HCT116 (cell line): Measurements from ENCODE around the gene PAQR7. TPM values are rescaled to one million over a fixed set of nuclear protein-coding genes. Genes with fewer than 3 reads are reported as not detected.
"Not testable (repeated sequence)": the region's sequence is repeated elsewhere in the genome, so short reads cannot be mapped to it uniquely, and the experiment has no call there.

Experiments
- ATAC-seq: fragments of 200-7000 bp; cut with Tn5 transposase; 2 replicates; pipeline ENCODE4 v1.9.1; 2020; ENCODE audit warnings: mild to moderate bottlenecking, moderate library complexity
- BruUV-seq: library from RNA; stranded (reverse); fragments of 400-500 nt; replicated peaks from 2 replicates; lab custom pipeline; 2021; lab: Mats Ljungman, UMichigan
- CTCF ChIA-PET: fragments of 300-600 bp; sonication (Branson Sonifier 250); formaldehyde crosslinking; loops from one replicate; lab custom pipeline; 2021; ENCODE audit warnings: antibody characterized with exemption; lab: Charles Lee
- POLR2A ChIA-PET: fragments of 300-600, 350-600 bp; sonication (Branson Sonifier 250); formaldehyde crosslinking; loops from one replicate; lab custom pipeline; 2021; ENCODE audit warnings: antibody characterized with exemption; lab: Charles Lee
- RAD21 ChIA-PET, 2 experiments: fragments of 300-600 bp; sonication (Branson Sonifier 250); formaldehyde crosslinking; loops; one replicate each; lab custom pipeline; 2023; ENCODE audit warnings: low total read pairs in 2 of 2; ENCODE audit not compliant: uncharacterized antibody in 2 of 2, unreplicated experiment in 2 of 2, low non-redundant PET in 1 of 2; lab: Charles Lee
- DNase-seq: peaks from one replicate; pipeline ENCODE4 v3.0.0-alpha.2; 2010; ENCODE audit warnings: low read depth, low spot score
- H2AFZ ChIP-seq: fragments of 200-600 bp; shearing (Covaris generic), sonication (generic); 2 replicates; pipeline ENCODE4 v1.6.1; 2017; ENCODE audit warnings: low read depth, mixed run types, mixed read lengths, antibody characterized with exemption, low read length; ENCODE audit not compliant: poor library complexity, severe bottlenecking
- H3K27ac ChIP-seq: 2 replicates; pipeline ENCODE4 v1.5.1; 2012; ENCODE audit warnings: low read depth, low read length
- H3K27me3 ChIP-seq: fragments of 200-600 bp; sonication (generic); 2 replicates; pipeline ENCODE4 v1.6.1; 2016; ENCODE audit warnings: mixed run types, low read length, mixed read lengths; ENCODE audit not compliant: insufficient read depth
- H3K36me3 ChIP-seq, 2 experiments: fragments of 200-500 bp in 1 of 2; fragments of 200-600 bp in 1 of 2; sonication (Bioruptor generic) in 1 of 2; sonication (generic) in 1 of 2; 2 replicates each; pipeline versions ENCODE4 v1.5.1 to v1.6.1; 2014 to 2016; ENCODE audit warnings: low read length in 2 of 2, inconsistent platforms in 1 of 2, mixed read lengths in 1 of 2, mixed run types in 1 of 2; ENCODE audit not compliant: insufficient read depth in 2 of 2, control insufficient read depth in 1 of 2
- H3K4me1 ChIP-seq, 2 experiments: fragments of 200-600 bp in 1 of 2; sonication (generic) in 1 of 2; 2 replicates each; pipeline versions ENCODE4 v1.5.1 to v1.6.1; 2012 to 2017; ENCODE audit warnings: low read length in 2 of 2, inconsistent platforms in 1 of 2, mild to moderate bottlenecking in 1 of 2, mixed read lengths in 1 of 2, mixed run types in 1 of 2, moderate library complexity in 1 of 2; ENCODE audit not compliant: insufficient read depth in 2 of 2, control insufficient read depth in 1 of 2
- H3K4me2 ChIP-seq: fragments of 200-600 bp; sonication (generic); 2 replicates; pipeline ENCODE4 v1.6.1; 2017; ENCODE audit warnings: mixed run types, low read length, mixed read lengths
- H3K4me3 ChIP-seq, 2 experiments: fragments of 200-600 bp in 1 of 2; sonication (generic) in 1 of 2; replicated peaks in 1 of 2; 2 replicates each; pipeline ENCODE4 v1.5.1; 2011 to 2016; ENCODE audit warnings: low read length in 2 of 2, control low read depth in 1 of 2, low read depth in 1 of 2, mild to moderate bottlenecking in 1 of 2, mixed read lengths in 1 of 2, mixed run types in 1 of 2
- H3K79me2 ChIP-seq: fragments of 200-600 bp; sonication (generic); 2 replicates; pipeline ENCODE4 v1.6.1; 2017; ENCODE audit warnings: mild to moderate bottlenecking, mixed run types, low read length, moderate library complexity, mixed read lengths; ENCODE audit not compliant: insufficient read depth
- H3K9ac ChIP-seq: fragments of 200-600 bp; sonication (generic); 2 replicates; pipeline ENCODE4 v1.6.1; 2016; ENCODE audit warnings: low read length, mixed read lengths
- H3K9me2 ChIP-seq: fragments of 200-600 bp; sonication (generic), shearing (Covaris generic); 2 replicates; pipeline ENCODE4 v1.6.1; 2017; ENCODE audit warnings: mixed run types, mild to moderate bottlenecking, moderate library complexity; ENCODE audit not compliant: insufficient read depth
- H3K9me3 ChIP-seq, 2 experiments: fragments of 200-500 bp in 1 of 2; fragments of 200-600 bp in 1 of 2; sonication (Bioruptor generic) in 1 of 2; sonication (generic) in 1 of 2; 2 replicates each; pipeline ENCODE4 v1.6.1; 2014 to 2017; ENCODE audit warnings: low read length in 2 of 2, mixed read lengths in 2 of 2, inconsistent platforms in 1 of 2, low read depth in 1 of 2, mild to moderate bottlenecking in 1 of 2, mixed run types in 1 of 2, moderate library complexity in 1 of 2; ENCODE audit not compliant: control insufficient read depth in 1 of 2, insufficient read depth in 1 of 2
- H4K20me1 ChIP-seq: fragments of 200-600 bp; sonication (generic), shearing (Covaris generic); 2 replicates; pipeline ENCODE4 v1.6.1; 2017; ENCODE audit warnings: mixed run types, mild to moderate bottlenecking, moderate library complexity; ENCODE audit not compliant: insufficient read depth
- ELF1 ChIP-seq: IDR thresholded peaks from 2 replicates; pipeline ENCODE4 v1.6.1; 2012; ENCODE audit warnings: low read depth, borderline replicate concordance
- EZH2 ChIP-seq: fragments of 200-600 bp; sonication (generic); IDR thresholded peaks from 2 replicates; pipeline ENCODE4 v1.6.1; 2017; ENCODE audit warnings: antibody characterized with exemption, mixed run types
- FOSL1 ChIP-seq: IDR thresholded peaks from 2 replicates; pipeline ENCODE4 v1.6.1; 2012; ENCODE audit warnings: low read depth
- JUND ChIP-seq: IDR thresholded peaks from 2 replicates; pipeline ENCODE4 v1.6.1; 2012
- POLR2AphosphoS5 ChIP-seq: IDR thresholded peaks from 2 replicates; pipeline ENCODE4 v1.6.1; 2011; ENCODE audit warnings: mild to moderate bottlenecking, low read depth, low read length, moderate library complexity
- RAD21 ChIP-seq: IDR thresholded peaks from 2 replicates; pipeline ENCODE4 v1.6.1; 2012; ENCODE audit warnings: low read depth, mild to moderate bottlenecking
- SP1 ChIP-seq: IDR thresholded peaks from 2 replicates; pipeline ENCODE4 v1.6.1; 2012; ENCODE audit warnings: low read depth
- SRF ChIP-seq: IDR thresholded peaks from 2 replicates; pipeline ENCODE4 v1.6.1; 2012; ENCODE audit warnings: low read depth
- TCF7L2 ChIP-seq: IDR thresholded peaks from 2 replicates; pipeline ENCODE4 v1.7.0; 2011; ENCODE audit warnings: borderline replicate concordance, inconsistent platforms; ENCODE audit not compliant: insufficient read depth, insufficient read length; ENCODE audit errors: extremely low read depth
- YY1 ChIP-seq: IDR thresholded peaks from 2 replicates; pipeline ENCODE4 v1.6.1; 2011; ENCODE audit warnings: low read length, low read depth, moderate library complexity, mild to moderate bottlenecking; ENCODE audit not compliant: insufficient replicate concordance; ENCODE audit errors: extremely low read depth
- intact Hi-C: fragments of 100-400 bp; cut with micrococcal nuclease; formaldehyde crosslinking; loops from 2 replicates; pipeline ENCODE4 v1.10.0; 2022
- total RNA-seq: library from RNA; stranded (reverse); gene quantifications from one replicate; pipeline ENCODE4 v1.2.1, GENCODE V29; 2021; ENCODE audit not compliant: unreplicated experiment
- TF ChIP-seq, protein P1 (sequence below): IDR thresholded peaks from 2 replicates; pipeline ENCODE4 v1.6.1; 2011; ENCODE audit warnings: mild to moderate bottlenecking, low read length, moderate library complexity; ENCODE audit not compliant: insufficient replicate concordance; ENCODE audit errors: extremely low read depth
- TF ChIP-seq, protein P2 (sequence below): IDR thresholded peaks from 2 replicates; pipeline ENCODE4 v1.6.1; 2012; ENCODE audit warnings: low read depth

The PAQR7 gene
- total RNA-seq, 1 experiment from 2014 or later, result 13.1 TPM

DNA sequence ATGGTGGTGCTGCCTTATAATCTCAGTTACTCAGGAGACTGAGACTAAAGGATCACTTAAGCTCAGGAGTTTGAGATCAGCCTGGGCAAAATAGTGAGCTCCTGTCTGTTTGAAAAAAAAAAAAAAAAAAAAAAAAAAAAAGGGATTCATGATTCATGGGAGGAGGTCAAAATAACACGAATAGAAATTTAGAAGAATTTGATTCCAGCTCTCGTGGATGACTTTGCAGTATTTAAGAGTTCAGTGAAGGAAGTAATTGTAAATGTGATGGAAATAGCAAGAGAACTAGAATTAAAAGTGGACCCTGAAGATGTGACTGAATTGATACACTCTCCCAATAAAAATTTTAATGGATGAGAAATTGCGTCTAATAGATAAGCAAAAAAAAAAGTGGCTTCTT is 32.0 kb downstream of the PAQR7 start:
- POLR2A ChIA-PET, result no interaction called here
- no TSS peak for BruUV-seq

DNA sequence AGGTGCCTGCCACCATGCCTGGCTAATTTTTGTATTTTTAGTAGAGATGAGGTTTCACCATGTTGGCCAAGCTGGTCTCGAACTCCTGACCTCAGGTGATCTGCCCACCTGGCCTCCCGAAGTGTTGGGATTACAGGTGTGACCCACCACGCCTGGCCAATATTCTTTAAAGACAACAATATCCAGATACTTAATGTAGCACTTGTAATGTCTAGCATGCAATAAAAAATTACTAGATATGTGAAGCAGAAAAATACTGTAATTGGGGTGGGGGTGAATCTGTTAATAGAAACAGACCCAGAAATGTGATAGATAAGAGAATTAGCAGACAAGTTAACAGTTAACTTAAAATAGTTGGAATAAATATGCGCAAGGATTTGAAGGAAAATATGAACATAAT is 35.7 kb downstream of the PAQR7 start:
- H3K4me3 ChIP-seq, DNase-seq, H3K27ac ChIP-seq, H3K27me3 ChIP-seq, ATAC-seq, H3K9me3 ChIP-seq, RAD21 ChIA-PET, BruUV-seq, POLR2A ChIA-PET, H3K9me2 ChIP-seq, H3K4me2 ChIP-seq, intact Hi-C loops, H3K4me1 ChIP-seq, H4K20me1 ChIP-seq, H3K9ac ChIP-seq, H2AFZ ChIP-seq: not testable (repeated sequence)
- CTCF ChIA-PET, result interaction anchor here (0.6 kb wide), 1 partner anchor 56 kb away, joined by 3 read pairs; no protein-coding TSS in a partner anchor
- H3K36me3 ChIP-seq, result peaks cover 0 to 14% of the 10 kb centered on the region in 2 experiments; a peak in 1 of 4 replicates
- peaks cover 92% of the 10 kb centered on the region for H3K79me2 ChIP-seq

More for the DNA sequence above, 32.0 kb downstream of the PAQR7 start:
- Histone ChIP-seq H2AFZ (no peak overlapping the region), H3K79me2 (peaks cover 96% of the 10 kb centered on the region), H3K36me3 (no peaks in the 10 kb centered on the region; a peak in 1 of 4 replicates), H3K9ac (no peak overlapping the region), H3K4me1 (no peaks in the 10 kb centered on the region; a peak in 1 of 4 replicates), H3K4me2 (no peak overlapping the region), H3K9me3 (no peaks in the 10 kb centered on the region), H3K27me3 (no peaks in the 10 kb centered on the region), H3K9me2 (no peaks in the 10 kb centered on the region), H3K27ac (no peak overlapping the region), H4K20me1 (no peaks in the 10 kb centered on the region), H3K4me3 (no peak overlapping the region)
- TF ChIP-seq RAD21 (no peak), SRF (no peak), TCF7L2 (no peak), ELF1 (no peak), SP1 (no peak), JUND (no peak), FOSL1 (no peak), YY1 (no peak), EZH2 (no peak), POLR2AphosphoS5 (no peak)
- TF ChIP-seq, protein P1, sequence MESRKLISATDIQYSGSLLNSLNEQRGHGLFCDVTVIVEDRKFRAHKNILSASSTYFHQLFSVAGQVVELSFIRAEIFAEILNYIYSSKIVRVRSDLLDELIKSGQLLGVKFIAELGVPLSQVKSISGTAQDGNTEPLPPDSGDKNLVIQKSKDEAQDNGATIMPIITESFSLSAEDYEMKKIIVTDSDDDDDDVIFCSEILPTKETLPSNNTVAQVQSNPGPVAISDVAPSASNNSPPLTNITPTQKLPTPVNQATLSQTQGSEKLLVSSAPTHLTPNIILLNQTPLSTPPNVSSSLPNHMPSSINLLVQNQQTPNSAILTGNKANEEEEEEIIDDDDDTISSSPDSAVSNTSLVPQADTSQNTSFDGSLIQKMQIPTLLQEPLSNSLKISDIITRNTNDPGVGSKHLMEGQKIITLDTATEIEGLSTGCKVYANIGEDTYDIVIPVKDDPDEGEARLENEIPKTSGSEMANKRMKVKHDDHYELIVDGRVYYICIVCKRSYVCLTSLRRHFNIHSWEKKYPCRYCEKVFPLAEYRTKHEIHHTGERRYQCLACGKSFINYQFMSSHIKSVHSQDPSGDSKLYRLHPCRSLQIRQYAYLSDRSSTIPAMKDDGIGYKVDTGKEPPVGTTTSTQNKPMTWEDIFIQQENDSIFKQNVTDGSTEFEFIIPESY, result no peak
- TF ChIP-seq, protein P2, sequence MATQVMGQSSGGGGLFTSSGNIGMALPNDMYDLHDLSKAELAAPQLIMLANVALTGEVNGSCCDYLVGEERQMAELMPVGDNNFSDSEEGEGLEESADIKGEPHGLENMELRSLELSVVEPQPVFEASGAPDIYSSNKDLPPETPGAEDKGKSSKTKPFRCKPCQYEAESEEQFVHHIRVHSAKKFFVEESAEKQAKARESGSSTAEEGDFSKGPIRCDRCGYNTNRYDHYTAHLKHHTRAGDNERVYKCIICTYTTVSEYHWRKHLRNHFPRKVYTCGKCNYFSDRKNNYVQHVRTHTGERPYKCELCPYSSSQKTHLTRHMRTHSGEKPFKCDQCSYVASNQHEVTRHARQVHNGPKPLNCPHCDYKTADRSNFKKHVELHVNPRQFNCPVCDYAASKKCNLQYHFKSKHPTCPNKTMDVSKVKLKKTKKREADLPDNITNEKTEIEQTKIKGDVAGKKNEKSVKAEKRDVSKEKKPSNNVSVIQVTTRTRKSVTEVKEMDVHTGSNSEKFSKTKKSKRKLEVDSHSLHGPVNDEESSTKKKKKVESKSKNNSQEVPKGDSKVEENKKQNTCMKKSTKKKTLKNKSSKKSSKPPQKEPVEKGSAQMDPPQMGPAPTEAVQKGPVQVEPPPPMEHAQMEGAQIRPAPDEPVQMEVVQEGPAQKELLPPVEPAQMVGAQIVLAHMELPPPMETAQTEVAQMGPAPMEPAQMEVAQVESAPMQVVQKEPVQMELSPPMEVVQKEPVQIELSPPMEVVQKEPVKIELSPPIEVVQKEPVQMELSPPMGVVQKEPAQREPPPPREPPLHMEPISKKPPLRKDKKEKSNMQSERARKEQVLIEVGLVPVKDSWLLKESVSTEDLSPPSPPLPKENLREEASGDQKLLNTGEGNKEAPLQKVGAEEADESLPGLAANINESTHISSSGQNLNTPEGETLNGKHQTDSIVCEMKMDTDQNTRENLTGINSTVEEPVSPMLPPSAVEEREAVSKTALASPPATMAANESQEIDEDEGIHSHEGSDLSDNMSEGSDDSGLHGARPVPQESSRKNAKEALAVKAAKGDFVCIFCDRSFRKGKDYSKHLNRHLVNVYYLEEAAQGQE, result no peak
- ChIA-PET CTCF (no interaction called here), RAD21 (no interaction called here)
- no peak for ATAC-seq
- no peak for DNase-seq
- intact Hi-C loops, result no loop called here
